Smooth muscle cell of the umbilical artery (primary cell): Measurements from ENCODE around the gene TMEM200B. TPM values are rescaled to one million over a fixed set of nuclear protein-coding genes. Genes with fewer than 3 reads are reported as not detected.

ENCODE experiments used
- total RNA-seq: library from RNA; depleted of rRNA; stranded (reverse); fragments of >200 nt; gene quantifications from 2 replicates; pipeline ENCODE4 v1.2.3, GENCODE V29; 2014

Gene TMEM200B
- total RNA-seq = 4.8 and 5.6 TPM in 2 replicates

DNA sequence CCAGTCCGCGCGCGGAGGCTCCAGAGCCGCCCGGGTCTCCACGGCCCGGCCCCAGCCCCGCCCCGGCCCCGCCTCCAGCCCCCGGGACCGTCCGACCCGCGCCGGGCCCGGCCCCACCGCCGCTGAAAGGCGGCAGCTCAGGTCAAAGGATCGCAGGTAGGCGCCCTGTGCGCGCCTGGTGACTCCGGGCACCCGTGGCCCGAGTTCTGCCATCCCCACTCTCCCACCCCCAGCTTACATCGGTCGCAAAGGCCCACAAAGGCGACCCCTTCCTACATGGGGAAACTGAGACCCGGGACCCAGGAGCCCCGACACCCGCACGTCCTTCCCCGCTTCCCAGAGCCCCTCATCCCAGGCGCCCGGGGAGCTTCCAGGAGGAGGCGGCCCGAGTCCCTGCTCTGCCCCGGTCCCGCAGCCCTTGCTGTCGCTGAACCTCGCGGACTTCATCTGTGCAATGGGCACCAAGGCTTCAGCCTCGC is at the start of gene TMEM200B:
Gene TMEM200B (minus strand): TSS at position 17 of the 479 bp plus-strand sequence. CDS start 2,075 bp downstream, outside the sequence.

Other genes starting within 250 kb of the TMEM200B start
- gene EPB41, start 209.3 kb downstream of the TMEM200B start, total RNA-seq = 20.2 and 23.0 TPM in 2 replicates
- 28.8 and 44.5 TPM in 2 replicates for gene SRSF4, start 58.0 kb upstream of the TMEM200B start, total RNA-seq
- 15.1 and 20.7 TPM in 2 replicates for gene MECR, start 107.0 kb upstream of the TMEM200B start, total RNA-seq
- gene PTPRU, start 112.6 kb upstream of the TMEM200B start, total RNA-seq = 33.2 and 51.7 TPM in 2 replicates